Body of pancreas (tissue), 4 donors: ENCODE results near the gene SGMS1. TPM values are rescaled to one million over a fixed set of nuclear protein-coding genes. Genes with fewer than 3 reads are reported as not detected.

Source experiments
- ATAC-seq: fragments of 150-250 bp; one replicate; pipeline ENCODE4 v1.9.1; 2016
- DNase-seq, 4 donors: peaks; one replicate each; pipeline ENCODE4 v3.0.0-alpha.2; 2019
- H3K27ac ChIP-seq, 4 donors: fragments of 200-600 bp; sonication (generic); 1 replicate in 3 of 4; 2 replicates in 1 of 4; pipeline versions ENCODE4 v1.5.1 to v1.6.1; 2016 to 2019; ENCODE audit warnings: mild to moderate bottlenecking in 1 of 4, mixed read lengths in 1 of 4, moderate library complexity in 1 of 4
- H3K27me3 ChIP-seq, 2 donors: fragments of 200-600 bp; sonication (generic); one replicate each; pipeline ENCODE4 v1.6.0; 2016; ENCODE audit warnings: mild to moderate bottlenecking in 1 of 2
- H3K36me3 ChIP-seq, 2 donors: fragments of 200-600 bp; sonication (generic); replicated peaks in 1 of 2; 2 replicates each; pipeline ENCODE4 v1.5.1; 2016; ENCODE audit warnings: low read depth in 2 of 2; ENCODE audit not compliant: insufficient read depth in 1 of 2
- H3K4me1 ChIP-seq: fragments of 200-600 bp; sonication (generic); one replicate; pipeline ENCODE4 v1.6.0; 2016
- H3K4me3 ChIP-seq, 2 donors: fragments of 200-600 bp; sonication (generic); 1 replicate in 1 of 2; 2 replicates in 1 of 2; pipeline ENCODE4 v1.5.1; 2016 to 2019
- H3K9me3 ChIP-seq, 3 donors: fragments of 200-600 bp; sonication (generic); 1 replicate in 2 of 3; 2 replicates in 1 of 3; pipeline ENCODE4 v1.5.1; 2016
- POLR2A ChIP-seq, 3 donors: fragments of 450-650 bp; IDR thresholded peaks; one replicate each; pipeline ENCODE4 v1.6.1; 2016; ENCODE audit warnings: antibody characterized with exemption in 3 of 3, mild to moderate bottlenecking in 2 of 3
- WGBS, 2 donors: methylation state at CpG; one replicate each; pipeline ENCODE4 v1.1.5; 2017; 5-methylcytosine and 5-hydroxymethylcytosine counted together
- intact Hi-C: fragments of 100-400 bp; cut with DNase I; formaldehyde crosslinking; loops from one replicate; pipeline ENCODE4 v1.15.1; 2023
- total RNA-seq, 2 donors: library from RNA; depleted of rRNA; stranded (reverse); fragments of >200 nt; gene quantifications; one replicate each; pipeline ENCODE4 v1.1.0, GENCODE V29; 2016
- TF ChIP-seq, protein P1 (sequence below), 7 experiments: fragments of 450-650 bp in 4 of 7; fragments of 200-600 bp in 3 of 7; sonication (generic) in 3 of 7; IDR thresholded peaks; one replicate each; pipeline ENCODE4 v1.5.1; 2016 to 2019; ENCODE audit warnings: antibody characterized with exemption in 7 of 7

Gene SGMS1
- total RNA-seq, 2 donors from 2014 or later = 46.2 to 68.9 TPM

DNA sequence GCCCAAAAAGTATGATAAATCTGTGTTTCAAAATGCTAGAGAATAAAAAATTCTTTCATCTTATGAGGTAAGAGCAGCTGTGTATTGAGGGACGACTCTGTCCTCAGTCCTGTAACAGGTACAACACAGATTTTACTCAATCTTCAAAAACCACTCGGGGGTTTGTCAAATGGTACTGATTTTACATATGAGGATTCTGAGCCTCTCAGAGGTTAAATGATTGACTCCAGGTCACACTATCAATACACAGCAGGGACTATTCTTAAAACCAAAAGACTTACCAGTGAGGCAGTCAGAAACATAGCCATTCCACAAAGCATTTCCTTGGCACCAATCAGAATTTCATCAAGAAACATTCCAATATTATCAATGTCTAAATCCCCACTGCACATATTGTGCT lies 95.5 kb downstream of the SGMS1 start:
- ATAC-seq (no peak), DNase-seq (no peak)
- Histone ChIP-seq H3K4me3 (no peak overlapping the region), H3K4me1 (no peaks in the 10 kb centered on the region), H3K9me3 (no peaks in the 10 kb centered on the region), H3K27me3 (no peaks in the 10 kb centered on the region), H3K36me3 (no peaks in the 10 kb centered on the region), H3K27ac (no peak overlapping the region)
- intact Hi-C loops = no loop called here
- 86 to 100% methylated on average over 2 of the region's 2 CpGs for WGBS, 2 donors
- no peak for TF ChIP-seq POLR2A (IDR thresholded peaks at IDR 0.05)
- TF ChIP-seq, protein P1, sequence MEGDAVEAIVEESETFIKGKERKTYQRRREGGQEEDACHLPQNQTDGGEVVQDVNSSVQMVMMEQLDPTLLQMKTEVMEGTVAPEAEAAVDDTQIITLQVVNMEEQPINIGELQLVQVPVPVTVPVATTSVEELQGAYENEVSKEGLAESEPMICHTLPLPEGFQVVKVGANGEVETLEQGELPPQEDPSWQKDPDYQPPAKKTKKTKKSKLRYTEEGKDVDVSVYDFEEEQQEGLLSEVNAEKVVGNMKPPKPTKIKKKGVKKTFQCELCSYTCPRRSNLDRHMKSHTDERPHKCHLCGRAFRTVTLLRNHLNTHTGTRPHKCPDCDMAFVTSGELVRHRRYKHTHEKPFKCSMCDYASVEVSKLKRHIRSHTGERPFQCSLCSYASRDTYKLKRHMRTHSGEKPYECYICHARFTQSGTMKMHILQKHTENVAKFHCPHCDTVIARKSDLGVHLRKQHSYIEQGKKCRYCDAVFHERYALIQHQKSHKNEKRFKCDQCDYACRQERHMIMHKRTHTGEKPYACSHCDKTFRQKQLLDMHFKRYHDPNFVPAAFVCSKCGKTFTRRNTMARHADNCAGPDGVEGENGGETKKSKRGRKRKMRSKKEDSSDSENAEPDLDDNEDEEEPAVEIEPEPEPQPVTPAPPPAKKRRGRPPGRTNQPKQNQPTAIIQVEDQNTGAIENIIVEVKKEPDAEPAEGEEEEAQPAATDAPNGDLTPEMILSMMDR (IDR thresholded peaks at IDR 0.05) = no peak

DNA sequence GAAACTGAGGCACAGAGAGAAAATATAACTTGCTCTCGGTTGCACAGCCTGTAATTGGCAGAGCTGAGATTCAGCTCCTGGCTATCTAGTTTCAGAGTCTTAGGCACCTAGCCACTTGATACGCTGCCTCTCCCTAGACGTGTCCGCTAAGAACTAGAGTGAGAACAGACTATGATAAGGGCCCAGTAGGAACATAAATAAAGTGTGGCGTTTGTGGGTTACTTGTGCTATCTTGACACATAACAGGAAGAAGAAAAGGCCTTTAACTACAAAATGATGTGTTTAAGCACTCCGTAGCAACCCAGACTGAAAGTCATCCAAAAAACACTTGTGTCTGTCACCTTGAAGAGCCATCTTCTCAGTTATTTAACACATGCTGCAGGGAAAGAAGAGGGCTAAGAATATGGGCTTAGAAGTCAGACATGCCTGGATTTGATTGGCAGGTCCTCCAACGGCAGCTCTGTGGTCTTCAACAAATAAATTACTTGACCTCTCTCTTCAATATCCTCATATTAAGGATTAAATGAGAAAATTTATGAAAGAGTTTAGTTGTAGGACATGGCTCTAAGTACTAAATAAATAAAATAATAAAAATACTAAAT lies 96.2 kb downstream of the SGMS1 start:
- H3K27me3 ChIP-seq = no peaks in the 10 kb centered on the region
- H3K36me3 ChIP-seq = no peaks in the 10 kb centered on the region
- DNase-seq = no peak
- no peak overlapping the region for H3K4me3 ChIP-seq
- peak; percentile 21 for ATAC-seq
- H3K27ac ChIP-seq = no peak overlapping the region
- intact Hi-C loops = no loop called here
- H3K4me1 ChIP-seq = no peaks in the 10 kb centered on the region
- 38 to 46% methylated on average over 7 of the region's 7 CpGs for WGBS, 2 donors
- TF ChIP-seq, protein P1 (IDR thresholded peaks at IDR 0.05) = no peak
- no peak for TF ChIP-seq POLR2A (IDR thresholded peaks at IDR 0.05)
- H3K9me3 ChIP-seq = no peaks in the 10 kb centered on the region

DNA sequence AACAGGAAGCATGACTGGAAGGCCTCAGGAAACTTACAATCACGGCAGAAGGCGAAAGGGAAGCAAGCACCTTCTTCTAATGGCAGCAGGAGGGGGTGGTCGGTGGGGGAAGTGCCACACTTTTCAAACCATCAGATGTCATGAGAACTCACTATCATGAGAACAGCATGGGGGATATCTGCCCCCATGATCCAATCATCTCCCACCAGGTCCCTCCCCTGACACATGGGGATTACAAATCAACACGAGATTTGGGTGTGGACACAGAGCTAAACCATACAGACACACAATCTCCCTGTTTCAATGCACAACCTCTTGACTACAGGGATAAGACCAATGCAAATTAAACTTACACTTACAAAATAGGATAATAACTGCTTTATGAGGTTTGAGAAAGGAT lies 97.6 kb downstream of the SGMS1 start:
- Histone ChIP-seq H3K9me3 (no peaks in the 10 kb centered on the region), H3K27me3 (no peaks in the 10 kb centered on the region), H3K4me1 (no peaks in the 10 kb centered on the region), H3K4me3 (no peak overlapping the region), H3K27ac (no peak overlapping the region), H3K36me3 (no peaks in the 10 kb centered on the region)
- DNase-seq (no peak), ATAC-seq (no peak)
- TF ChIP-seq, protein P1 (IDR thresholded peaks at IDR 0.05) = no peak
- TF ChIP-seq POLR2A (IDR thresholded peaks at IDR 0.05) = no peak
- WGBS, 2 donors = 91 to 92% methylated on average over 4 of the region's 4 CpGs
- intact Hi-C loops = no loop called here

DNA sequence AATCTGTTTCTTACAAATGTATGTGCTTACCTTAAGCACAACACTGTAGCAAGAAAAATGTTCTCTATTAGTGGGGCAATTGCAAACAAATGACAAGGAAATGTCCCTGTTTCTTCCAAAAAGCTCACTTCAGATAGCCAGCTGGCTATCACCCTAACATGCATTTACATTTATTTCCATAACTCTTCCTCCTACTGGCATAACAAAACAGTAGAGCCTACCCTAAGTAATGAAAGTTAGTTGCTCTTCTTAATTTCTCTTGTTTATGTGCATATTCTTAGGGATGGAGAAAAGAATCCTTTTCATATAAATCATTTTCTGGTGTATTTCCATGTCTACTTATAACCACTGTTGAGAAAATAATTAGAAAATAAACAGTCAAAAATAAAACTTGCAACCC lies 100.4 kb downstream of the SGMS1 start:
- H3K4me3 ChIP-seq = no peak overlapping the region
- intact Hi-C loops = no loop called here
- no peaks in the 10 kb centered on the region for H3K27me3 ChIP-seq
- no peaks in the 10 kb centered on the region for H3K4me1 ChIP-seq
- no peaks in the 10 kb centered on the region for H3K36me3 ChIP-seq
- H3K9me3 ChIP-seq = no peaks in the 10 kb centered on the region
- H3K27ac ChIP-seq = no peak overlapping the region
- no peak for DNase-seq
- ATAC-seq = no peak
- TF ChIP-seq, protein P1 (IDR thresholded peaks at IDR 0.05) = no peak
- no peak for TF ChIP-seq POLR2A (IDR thresholded peaks at IDR 0.05)

DNA sequence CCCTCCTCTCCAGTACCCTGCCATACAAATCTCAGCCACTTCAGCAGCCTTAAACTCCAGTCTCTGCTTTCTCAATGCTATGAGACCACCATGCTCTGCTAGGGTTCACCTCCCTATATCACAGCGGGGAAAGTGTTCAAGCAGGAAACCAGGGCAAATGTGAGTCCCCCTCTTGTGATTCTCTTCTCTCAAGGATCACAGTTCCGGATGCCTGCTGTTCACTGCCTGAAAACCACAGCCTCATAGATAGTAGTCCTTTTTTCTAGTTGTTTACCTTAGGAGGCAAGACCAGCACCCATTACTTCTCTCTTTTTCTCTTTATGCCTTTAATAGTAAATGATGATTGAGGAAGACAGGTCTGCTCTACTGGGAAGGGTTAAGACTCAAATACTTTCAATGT lies 100.8 kb downstream of the SGMS1 start:
- no peak for TF ChIP-seq POLR2A (IDR thresholded peaks at IDR 0.05)
- TF ChIP-seq, protein P1 (IDR thresholded peaks at IDR 0.05) = no peak
- H3K9me3 ChIP-seq = no peaks in the 10 kb centered on the region
- WGBS, 2 donors = 91 to 92% methylated on average over 2 of the region's 2 CpGs
- intact Hi-C loops = no loop called here
- ATAC-seq (no peak), DNase-seq (no peak)
- H3K36me3 ChIP-seq = no peaks in the 10 kb centered on the region
- no peaks in the 10 kb centered on the region for H3K27me3 ChIP-seq
- H3K27ac ChIP-seq = no peak overlapping the region
- no peak overlapping the region for H3K4me3 ChIP-seq
- no peaks in the 10 kb centered on the region for H3K4me1 ChIP-seq
